HG02938 (cell line): ENCODE measurements around the gene LRIG1.

Experiments used
- ATAC-seq: cut with Tn5 transposase; IDR thresholded peaks from one replicate; pipeline ENCODE4 v1.9.1; 2021; ENCODE audit warnings: mild to moderate bottlenecking, moderate library complexity; ENCODE audit not compliant: unreplicated experiment

The LRIG1 gene

GRCh38 chr3:66507423-66508260, 6.8 kb upstream of the LRIG1 start:
- ATAC-seq, result no peak

- ATAC-seq, result no peak
These were observed 5.3 kb upstream of the LRIG1 start for GRCh38 chr3:66506154-66506553.

GRCh38 chr3:66504850-66505641, 4.2 kb upstream of the LRIG1 start:
- ATAC-seq, result no peak

- ATAC-seq, result no peak
These were observed 2.2 kb upstream of the LRIG1 start for GRCh38 chr3:66502981-66503380.

DNA sequence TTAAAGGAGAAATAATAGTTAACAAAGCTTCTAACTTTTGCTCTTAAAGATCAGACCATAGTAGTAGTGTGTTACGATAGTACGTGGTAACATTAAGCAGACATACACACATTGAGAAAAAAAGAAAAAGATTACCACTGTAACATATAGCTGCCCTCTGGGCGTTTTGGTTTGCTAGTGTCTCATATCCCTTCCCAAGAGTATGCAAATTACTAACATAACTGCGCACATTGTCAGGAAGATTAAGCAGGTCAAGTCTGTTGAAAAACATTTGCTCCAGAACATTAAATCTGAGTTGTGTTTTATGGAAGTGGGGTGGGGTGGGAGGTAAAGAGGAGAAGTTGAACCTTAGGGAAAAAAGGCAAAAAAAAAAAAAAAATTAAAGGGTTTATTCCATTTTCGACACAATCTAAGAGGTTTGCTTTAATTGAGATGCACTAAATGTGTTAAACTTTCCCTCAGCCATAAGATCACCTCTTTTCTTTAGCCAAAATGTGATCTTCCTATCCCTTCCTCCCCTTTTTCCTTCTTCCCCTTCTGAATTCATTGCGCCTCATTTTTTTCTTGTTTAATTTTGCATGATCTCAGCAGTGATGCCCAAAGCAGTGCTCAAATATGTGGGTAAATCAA, 1.5 kb upstream of the LRIG1 start:
- no peak for ATAC-seq

DNA sequence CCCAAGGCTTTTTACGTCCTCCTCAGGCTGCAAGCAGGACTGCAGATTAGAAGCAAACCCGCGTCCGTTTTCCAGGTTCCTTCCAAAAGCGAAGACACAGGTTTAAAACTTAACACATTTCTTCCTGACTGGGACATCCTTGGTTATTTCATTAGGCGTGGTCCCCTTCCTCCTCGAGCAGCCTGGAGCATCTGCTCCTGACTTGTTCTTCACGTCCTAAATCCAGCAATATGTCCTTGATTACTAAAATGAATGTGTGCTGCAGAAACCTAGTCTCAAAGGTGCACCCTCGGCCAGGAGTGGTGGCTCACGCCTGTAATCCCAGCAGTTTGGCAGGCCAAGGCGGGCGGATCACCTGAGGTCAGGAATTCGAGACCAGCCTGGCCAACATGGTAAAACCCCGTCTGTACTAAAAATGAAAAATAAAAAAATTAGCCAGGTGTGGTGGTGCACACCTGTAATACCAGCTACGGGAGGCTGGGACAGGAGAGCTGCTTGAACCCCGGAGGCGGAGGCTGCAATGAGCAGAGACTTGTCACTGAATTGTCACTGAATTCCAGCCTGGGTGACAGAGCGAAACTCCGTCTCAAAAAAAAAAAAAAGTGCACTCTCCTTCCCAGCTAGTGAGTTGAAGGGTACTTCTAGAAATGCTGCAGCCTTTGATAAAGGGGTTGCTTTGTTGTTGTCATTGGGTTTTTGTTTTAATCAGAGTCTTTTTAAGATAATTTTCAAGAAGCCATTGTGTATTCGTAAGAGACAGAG, 842 bp upstream of the LRIG1 start:
- no peak for ATAC-seq

- peak; percentile 19 for ATAC-seq
These were observed 794 bp downstream of the LRIG1 start for GRCh38 chr3:66499881-66500575.

DNA sequence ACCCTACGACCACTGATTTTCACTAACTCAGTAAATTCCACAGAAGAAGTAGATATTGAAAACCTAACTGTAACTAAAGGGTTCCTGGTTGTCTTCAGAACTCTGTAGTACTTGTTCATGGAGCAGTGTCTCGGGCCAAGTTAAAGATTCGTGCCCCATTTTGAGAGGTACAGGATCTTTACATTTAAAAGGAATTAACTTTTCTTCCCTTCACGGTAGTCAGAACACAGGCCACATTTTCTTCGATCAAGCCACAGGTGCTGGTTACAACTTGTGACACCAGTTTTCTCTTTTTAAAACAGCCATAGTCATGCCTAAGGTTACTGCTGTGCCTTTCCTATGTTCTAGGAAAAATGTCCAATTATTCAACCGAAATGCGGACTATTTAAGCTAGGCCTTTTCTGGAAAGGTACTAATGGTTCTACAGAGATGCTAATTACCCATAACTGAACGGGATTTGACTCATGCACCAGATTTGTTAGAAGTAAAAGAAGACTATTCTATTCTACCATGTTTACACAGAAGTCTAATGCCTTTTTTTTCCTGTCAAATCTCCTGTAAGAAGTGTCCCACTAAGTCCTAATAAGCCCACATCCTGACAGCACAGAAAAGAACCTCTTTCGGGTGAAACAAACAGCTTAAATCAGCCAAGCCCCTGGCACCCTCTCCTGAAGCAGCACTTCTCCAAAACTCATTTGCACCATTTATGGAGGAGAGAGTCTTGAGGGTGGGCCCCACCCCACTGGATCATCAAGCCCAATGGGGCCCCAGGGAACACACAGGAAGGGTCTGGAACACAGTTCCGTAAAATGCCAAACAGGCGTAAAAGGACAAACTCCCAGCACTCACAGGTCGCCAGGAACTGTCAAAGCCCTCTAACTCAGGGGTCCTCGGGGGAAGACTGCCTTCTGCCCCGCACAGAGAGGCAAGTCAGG, 1.9 kb downstream of the LRIG1 start:
- no peak for ATAC-seq

DNA sequence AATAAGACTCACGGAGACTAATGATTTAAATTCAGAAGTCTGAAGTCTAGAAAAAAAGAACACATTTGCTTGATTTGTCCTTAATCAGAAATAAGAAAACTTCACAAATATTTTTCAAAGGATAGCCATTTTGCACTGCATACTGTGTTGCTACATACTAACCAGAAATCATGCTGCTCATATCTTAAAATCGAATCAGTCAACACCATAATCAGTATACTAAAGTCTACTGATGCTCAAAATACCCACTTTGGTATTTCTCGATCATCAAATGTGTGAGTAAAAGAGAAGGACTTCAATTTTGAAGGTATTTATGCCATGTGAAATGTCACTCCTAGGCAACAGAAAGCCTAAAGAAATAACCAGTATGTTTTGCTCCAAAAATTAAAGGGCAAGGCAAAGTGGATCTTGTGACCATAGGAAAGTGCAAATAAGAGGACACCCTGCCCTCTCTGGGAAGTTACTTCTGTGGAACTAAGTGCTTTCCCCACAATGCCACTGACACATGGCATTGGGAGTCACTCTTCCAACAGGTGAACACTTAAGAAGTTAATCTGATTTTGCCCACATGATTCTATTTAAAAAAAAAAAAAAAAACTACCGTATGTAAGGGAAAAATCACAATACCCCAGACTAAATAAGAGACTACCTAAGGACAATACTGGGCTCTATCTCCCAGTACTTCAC, 2.7 kb downstream of the LRIG1 start:
- no peak for ATAC-seq

DNA sequence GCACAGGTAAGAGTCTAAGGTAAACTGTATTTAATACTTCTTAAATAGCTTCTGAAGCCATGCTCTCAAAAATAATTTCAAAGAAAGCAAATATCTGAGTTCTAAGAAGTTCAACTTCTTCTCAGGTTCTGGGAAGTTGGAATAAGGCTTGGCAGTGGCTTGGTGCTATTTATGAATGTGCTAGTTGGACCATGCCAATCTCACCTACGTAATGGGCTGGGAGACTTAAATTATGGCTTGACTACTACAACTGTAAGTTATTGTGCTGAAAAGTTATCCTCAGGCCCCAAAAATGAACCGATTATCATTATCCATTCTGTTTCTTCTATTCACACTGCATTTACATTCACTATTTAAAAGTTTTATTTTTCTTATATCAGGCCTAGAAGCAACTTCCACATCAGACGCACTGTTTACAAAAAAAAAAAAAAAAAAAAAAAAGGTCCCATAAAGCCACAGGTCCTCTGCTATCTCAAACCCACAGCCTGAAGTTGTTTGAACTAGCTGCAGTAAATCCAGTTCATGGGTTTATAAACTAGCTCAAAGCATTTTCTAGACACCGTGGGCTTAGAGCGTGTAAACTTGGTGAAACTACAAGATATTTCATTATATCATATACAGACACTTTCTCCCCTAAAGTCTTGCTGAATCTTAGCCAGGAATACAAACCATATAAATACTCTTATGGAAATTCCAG, 3.4 kb downstream of the LRIG1 start:
- ATAC-seq, result no peak

GRCh38 chr3:66496746-66497145, 4.1 kb downstream of the LRIG1 start:
- ATAC-seq, result no peak

DNA sequence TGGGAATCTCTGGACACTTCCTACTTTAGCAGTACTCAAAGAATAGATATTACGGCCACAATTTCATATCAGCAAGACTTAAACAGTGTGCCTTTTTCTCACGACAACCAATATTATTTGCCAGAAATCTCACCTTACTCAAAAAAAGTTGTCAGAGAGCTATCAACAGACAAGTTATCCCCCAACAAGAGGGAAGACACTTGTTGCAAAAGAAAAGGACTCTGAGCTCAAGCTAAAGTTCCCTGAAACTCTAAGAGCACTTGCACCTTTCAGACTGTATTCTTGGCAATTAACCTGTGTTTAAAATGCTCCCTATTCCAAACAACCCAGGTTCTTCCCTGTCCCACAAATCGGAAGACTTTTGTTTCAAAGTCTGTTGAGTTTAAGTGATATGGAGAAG, 4.5 kb downstream of the LRIG1 start:
- no peak for ATAC-seq

DNA sequence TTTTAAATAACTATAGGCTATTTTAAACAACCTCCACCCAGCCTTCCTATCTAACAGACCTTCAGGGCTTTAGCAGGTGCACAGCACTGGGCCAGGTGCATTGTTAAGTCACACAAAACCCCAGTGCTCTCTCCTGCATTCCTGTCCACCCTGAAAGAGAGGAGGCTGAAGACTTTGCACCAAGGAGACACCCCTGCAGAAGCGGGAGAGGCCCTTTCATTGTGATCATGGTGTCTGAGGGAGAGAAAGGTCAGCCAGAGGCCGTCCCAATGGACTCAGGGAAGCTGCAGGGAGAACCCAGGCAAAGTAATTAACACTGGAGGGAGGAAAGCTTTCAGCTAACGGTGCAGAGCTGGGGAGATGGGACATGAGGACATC, 5.2 kb downstream of the LRIG1 start:
- ATAC-seq, result no peak

DNA sequence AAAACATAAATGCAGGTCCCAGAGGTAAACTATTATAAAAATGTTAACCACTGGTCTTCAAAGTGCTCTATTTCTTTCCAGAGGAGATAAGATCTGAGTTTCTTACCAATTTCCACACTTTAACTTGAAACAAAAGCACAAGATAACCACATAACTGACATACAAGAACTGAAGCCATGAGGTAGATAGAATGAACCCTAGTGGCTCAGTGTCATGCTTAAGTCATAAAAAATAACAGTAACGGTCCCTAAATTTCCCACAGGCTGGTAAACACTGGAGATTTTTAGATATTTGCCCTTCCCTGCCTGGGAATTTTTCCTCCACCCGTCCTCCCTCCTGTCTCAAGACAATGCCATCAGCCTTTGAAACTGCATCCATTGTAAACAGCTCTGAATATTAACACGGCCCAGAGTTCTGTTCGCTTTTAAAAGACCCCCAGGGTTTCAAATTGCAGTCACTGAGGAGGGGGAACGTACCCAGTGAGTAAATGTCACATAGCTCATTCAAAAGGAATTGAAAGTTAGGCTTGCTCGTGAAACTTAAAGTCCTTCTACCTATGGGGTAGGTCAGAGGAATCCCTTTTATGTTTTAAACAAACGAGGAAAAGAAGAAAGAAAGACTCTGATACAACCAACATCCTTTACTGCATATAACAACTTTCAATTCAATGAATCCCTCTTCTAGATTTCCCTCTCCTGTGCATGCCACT, 5.7 kb downstream of the LRIG1 start:
- ATAC-seq, result no peak

GRCh38 chr3:66493458-66494099, 7.2 kb downstream of the LRIG1 start:
- no peak for ATAC-seq

GRCh38 chr3:66492672-66493071, 8.2 kb downstream of the LRIG1 start:
- ATAC-seq, result no peak

GRCh38 chr3:66492071-66492470, 8.8 kb downstream of the LRIG1 start:
- ATAC-seq, result no peak
